Measurements from ENCODE around the gene ARMH4.

Gene ARMH4

DNA sequence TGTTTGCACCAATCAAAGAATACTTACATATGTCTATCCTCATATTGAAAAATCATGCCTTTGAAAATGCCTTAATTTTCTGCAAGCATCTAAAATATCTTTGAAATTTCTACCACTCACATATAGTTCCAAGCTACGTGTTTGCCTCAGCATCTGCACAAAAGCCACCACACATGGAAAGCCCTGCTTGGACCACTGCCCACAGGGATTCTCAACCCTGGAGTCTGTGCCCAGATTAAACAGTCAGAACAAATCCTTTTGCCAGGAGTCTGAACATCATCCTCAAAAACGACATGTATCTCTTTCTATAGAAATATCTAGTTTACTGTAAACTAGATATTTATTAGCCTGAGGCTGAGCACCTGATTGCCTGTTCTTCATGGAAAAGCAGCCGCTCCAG, 32.6 kb downstream of the ARMH4 start:
- no peaks in the 10 kb centered on the region for H3K79me1 ChIP-seq (replicated peaks; ENCODE audit: low read length, poor library complexity, severe bottlenecking)
- no peak overlapping the region for H3K4me3 ChIP-seq (ENCODE audit: insufficient read depth in 1 of 2, low read depth in 1 of 2, low read length in 2 of 2)
- H4K8ac ChIP-seq (ENCODE audit: low read length): no peak overlapping the region
- no peak overlapping the region for H2BK12ac ChIP-seq (ENCODE audit: low read length in 2 of 2)
- 83% methylated on average over 1 of the region's 3 CpGs for WGBS
- H3K27ac ChIP-seq (ENCODE audit: low read length, poor library complexity, severe bottlenecking): no peak overlapping the region
- H3K4me1 ChIP-seq (ENCODE audit: control insufficient read depth, insufficient read depth, low read depth, low read length): no peaks in the 10 kb centered on the region
- no peak overlapping the region for H2BK120ac ChIP-seq (ENCODE audit: low read depth, low read length)
- H3K23ac ChIP-seq (ENCODE audit: low read length in 2 of 2): no peak overlapping the region
- no peak overlapping the region for H2BK5ac ChIP-seq (ENCODE audit: low read depth, low read length, poor library complexity, severe bottlenecking)
- H3K36me3 ChIP-seq (ENCODE audit: control insufficient read depth in 1 of 2, insufficient read depth in 2 of 2, low read depth in 1 of 2, low read length in 2 of 2): no peaks in the 10 kb centered on the region
- H2BK15ac ChIP-seq (ENCODE audit: low read depth, poor library complexity, severe bottlenecking): no peak overlapping the region
- H3K9me3 ChIP-seq (ENCODE audit: control insufficient read depth, low read length): no peaks in the 10 kb centered on the region
- no peak overlapping the region for H2AFZ ChIP-seq (ENCODE audit: low read depth, low read length)
- no peak overlapping the region for H3K14ac ChIP-seq (ENCODE audit: low read length in 2 of 2)
- H3K9ac ChIP-seq (ENCODE audit: low read length): no peak overlapping the region
- no peaks in the 10 kb centered on the region for H3K27me3 ChIP-seq (ENCODE audit: control insufficient read depth in 1 of 2, insufficient read depth in 1 of 2, low read length in 2 of 2)
- no peak for DNase-seq
- no peak overlapping the region for H2AK5ac ChIP-seq (ENCODE audit: low read length, severe bottlenecking)
- H3K4me2 ChIP-seq (ENCODE audit: low read length, poor library complexity, severe bottlenecking): no peak overlapping the region
- H3K4ac ChIP-seq (ENCODE audit: low read depth in 1 of 2, low read length in 2 of 2): no peak overlapping the region
- no peak overlapping the region for H4K91ac ChIP-seq (ENCODE audit: low read length)
- H3K18ac ChIP-seq (ENCODE audit: low read depth in 1 of 2, low read length in 2 of 2): no peak overlapping the region

DNA sequence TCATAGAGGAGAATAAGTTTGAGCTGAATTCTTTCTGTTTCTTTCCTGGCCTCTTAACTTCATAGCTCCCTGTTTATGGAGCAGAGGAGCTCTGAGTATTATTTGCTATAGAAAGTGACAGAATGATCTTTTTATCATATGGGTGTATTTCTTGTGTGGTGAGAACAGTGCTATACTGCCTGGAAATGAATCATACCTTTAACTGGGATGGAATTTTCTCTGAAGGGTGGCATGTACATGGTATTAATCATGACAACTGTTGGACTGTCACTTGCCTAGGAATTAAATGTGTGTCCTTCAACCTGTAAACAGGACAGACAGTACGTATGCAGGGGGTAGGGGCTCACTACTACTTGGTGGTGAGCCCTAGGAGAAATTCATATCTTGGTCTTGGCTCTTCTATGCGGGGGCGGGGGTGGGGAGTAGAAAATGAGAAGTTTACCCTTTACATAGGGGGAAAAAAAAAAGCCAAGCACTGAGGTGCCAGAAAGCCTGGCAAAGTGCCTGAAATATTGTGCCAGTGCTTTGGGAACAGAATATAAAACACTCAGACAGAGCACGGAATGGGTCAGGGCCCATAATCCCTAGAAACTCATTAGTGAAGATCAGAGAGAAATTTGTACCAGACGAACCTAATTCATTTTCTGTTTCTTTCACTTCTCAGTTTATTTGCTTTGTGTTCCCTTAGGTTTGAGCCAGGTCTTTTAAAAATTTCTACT, 33.8 kb downstream of the ARMH4 start:
- H4K8ac ChIP-seq (ENCODE audit: low read length): no peak overlapping the region
- no peaks in the 10 kb centered on the region for H3K4me1 ChIP-seq (ENCODE audit: control insufficient read depth, insufficient read depth, low read depth, low read length)
- no peak overlapping the region for H3K4me3 ChIP-seq (ENCODE audit: insufficient read depth in 1 of 2, low read depth in 1 of 2, low read length in 2 of 2)
- no peak overlapping the region for H3K14ac ChIP-seq (ENCODE audit: low read length in 2 of 2)
- H2BK15ac ChIP-seq (ENCODE audit: low read depth, poor library complexity, severe bottlenecking): no peak overlapping the region
- H2AFZ ChIP-seq (ENCODE audit: low read depth, low read length): no peak overlapping the region
- no peak overlapping the region for H2BK5ac ChIP-seq (ENCODE audit: low read depth, low read length, poor library complexity, severe bottlenecking)
- H3K9ac ChIP-seq (ENCODE audit: low read length): no peak overlapping the region
- H3K36me3 ChIP-seq (ENCODE audit: control insufficient read depth in 1 of 2, insufficient read depth in 2 of 2, low read depth in 1 of 2, low read length in 2 of 2): no peaks in the 10 kb centered on the region
- H3K27ac ChIP-seq (ENCODE audit: low read length, poor library complexity, severe bottlenecking): no peak overlapping the region
- H3K18ac ChIP-seq (ENCODE audit: low read depth in 1 of 2, low read length in 2 of 2): no peak overlapping the region
- H2AK5ac ChIP-seq (ENCODE audit: low read length, severe bottlenecking): no peak overlapping the region
- H3K79me1 ChIP-seq (replicated peaks; ENCODE audit: low read length, poor library complexity, severe bottlenecking): no peaks in the 10 kb centered on the region
- no peak for DNase-seq
- no peak overlapping the region for H3K4ac ChIP-seq (ENCODE audit: low read depth in 1 of 2, low read length in 2 of 2)
- no peak overlapping the region for H2BK120ac ChIP-seq (ENCODE audit: low read depth, low read length)
- H2BK12ac ChIP-seq (ENCODE audit: low read length in 2 of 2): no peak overlapping the region
- H3K27me3 ChIP-seq (ENCODE audit: control insufficient read depth in 1 of 2, insufficient read depth in 1 of 2, low read length in 2 of 2): no peaks in the 10 kb centered on the region
- 80% methylated on average over 4 of the region's 5 CpGs for WGBS
- no peaks in the 10 kb centered on the region for H3K9me3 ChIP-seq (ENCODE audit: control insufficient read depth, low read length)
- no peak overlapping the region for H3K4me2 ChIP-seq (ENCODE audit: low read length, poor library complexity, severe bottlenecking)
- H4K91ac ChIP-seq (ENCODE audit: low read length): no peak overlapping the region
- H3K23ac ChIP-seq (ENCODE audit: low read length in 2 of 2): no peak overlapping the region

DNA sequence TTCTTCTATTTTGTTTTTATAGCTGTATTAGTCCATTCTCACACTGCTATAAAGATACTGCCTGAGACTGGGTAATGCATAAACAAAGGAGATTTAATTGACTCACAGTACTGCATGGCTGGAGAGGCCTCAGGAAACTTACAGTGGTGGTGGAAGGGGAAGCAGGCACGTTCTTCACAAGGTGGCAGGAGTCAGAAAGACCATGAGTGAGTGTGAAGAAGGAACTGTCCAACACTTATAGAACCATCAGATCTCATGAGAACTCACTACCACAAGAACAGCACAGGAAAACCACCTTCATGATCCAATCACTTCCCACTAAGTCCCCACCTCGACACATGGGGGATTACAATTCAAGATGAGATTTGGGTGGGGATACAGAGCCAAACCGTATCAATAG, 42.3 kb downstream of the ARMH4 start:
- Histone ChIP-seq H4K8ac (ENCODE audit: low read length) (no peak overlapping the region), H3K14ac (ENCODE audit: low read length in 2 of 2) (no peak overlapping the region), H3K4me2 (ENCODE audit: low read length, poor library complexity, severe bottlenecking) (no peak overlapping the region), H3K36me3 (ENCODE audit: control insufficient read depth in 1 of 2, insufficient read depth in 2 of 2, low read depth in 1 of 2, low read length in 2 of 2) (no peaks in the 10 kb centered on the region), H3K9me3 (ENCODE audit: control insufficient read depth, low read length) (no peaks in the 10 kb centered on the region), H3K18ac (ENCODE audit: low read depth in 1 of 2, low read length in 2 of 2) (no peak overlapping the region), H4K91ac (ENCODE audit: low read length) (no peak overlapping the region), H2BK15ac (ENCODE audit: low read depth, poor library complexity, severe bottlenecking) (no peak overlapping the region), H3K4ac (ENCODE audit: low read depth in 1 of 2, low read length in 2 of 2) (no peak overlapping the region), H3K27ac (ENCODE audit: low read length, poor library complexity, severe bottlenecking) (no peak overlapping the region), H2AK5ac (ENCODE audit: low read length, severe bottlenecking) (no peak overlapping the region), H3K4me1 (ENCODE audit: control insufficient read depth, insufficient read depth, low read depth, low read length) (peaks cover 3% of the 10 kb centered on the region), H2BK120ac (ENCODE audit: low read depth, low read length) (no peak overlapping the region), H3K79me1 (replicated peaks; ENCODE audit: low read length, poor library complexity, severe bottlenecking) (no peaks in the 10 kb centered on the region), H3K27me3 (ENCODE audit: control insufficient read depth in 1 of 2, insufficient read depth in 1 of 2, low read length in 2 of 2) (no peaks in the 10 kb centered on the region), H3K23ac (ENCODE audit: low read length in 2 of 2) (no peak overlapping the region), H2AFZ (ENCODE audit: low read depth, low read length) (no peak overlapping the region), H2BK12ac (ENCODE audit: low read length in 2 of 2) (no peak overlapping the region), H2BK5ac (ENCODE audit: low read depth, low read length, poor library complexity, severe bottlenecking) (no peak overlapping the region), H3K9ac (ENCODE audit: low read length) (no peak overlapping the region), H3K4me3 (ENCODE audit: insufficient read depth in 1 of 2, low read depth in 1 of 2, low read length in 2 of 2) (no peak overlapping the region)
- DNase-seq: no peak
- WGBS: no CpG with 5 or more reads among the region's 3 CpGs

DNA sequence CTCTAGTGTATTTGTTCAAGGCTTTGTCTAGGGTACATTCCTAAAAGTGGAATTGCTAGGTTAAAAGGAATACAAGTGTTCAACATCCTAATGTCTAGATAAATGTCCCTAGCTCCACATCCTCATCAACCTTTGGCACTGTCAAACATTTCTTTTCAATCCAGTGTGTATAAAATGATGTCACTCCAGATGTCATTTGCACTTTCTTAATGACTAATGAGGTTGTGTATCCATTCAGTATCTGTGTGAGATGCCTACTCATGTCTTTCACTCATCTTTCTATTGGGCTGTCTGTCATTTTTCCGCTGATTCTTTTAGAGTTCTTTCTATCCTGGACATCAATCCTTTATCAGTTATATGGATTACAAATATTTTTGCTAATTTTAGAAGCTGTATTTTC, 43.3 kb downstream of the ARMH4 start:
- H2AFZ ChIP-seq (ENCODE audit: low read depth, low read length): no peak overlapping the region
- no CpG with 5 or more reads among the region's 1 CpG for WGBS
- no peak overlapping the region for H3K9ac ChIP-seq (ENCODE audit: low read length)
- H3K79me1 ChIP-seq (replicated peaks; ENCODE audit: low read length, poor library complexity, severe bottlenecking): no peaks in the 10 kb centered on the region
- no peak overlapping the region for H3K14ac ChIP-seq (ENCODE audit: low read length in 2 of 2)
- H3K4me1 ChIP-seq (ENCODE audit: control insufficient read depth, insufficient read depth, low read depth, low read length): peaks cover 3% of the 10 kb centered on the region
- no peak overlapping the region for H3K23ac ChIP-seq (ENCODE audit: low read length in 2 of 2)
- no peak overlapping the region for H2BK5ac ChIP-seq (ENCODE audit: low read depth, low read length, poor library complexity, severe bottlenecking)
- H3K27ac ChIP-seq (ENCODE audit: low read length, poor library complexity, severe bottlenecking): no peak overlapping the region
- DNase-seq: no peak
- no peaks in the 10 kb centered on the region for H3K27me3 ChIP-seq (ENCODE audit: control insufficient read depth in 1 of 2, insufficient read depth in 1 of 2, low read length in 2 of 2)
- no peak overlapping the region for H3K18ac ChIP-seq (ENCODE audit: low read depth in 1 of 2, low read length in 2 of 2)
- no peak overlapping the region for H2BK12ac ChIP-seq (ENCODE audit: low read length in 2 of 2)
- H4K91ac ChIP-seq (ENCODE audit: low read length): no peak overlapping the region
- H2BK15ac ChIP-seq (ENCODE audit: low read depth, poor library complexity, severe bottlenecking): no peak overlapping the region
- H2AK5ac ChIP-seq (ENCODE audit: low read length, severe bottlenecking): no peak overlapping the region
- no peak overlapping the region for H2BK120ac ChIP-seq (ENCODE audit: low read depth, low read length)
- no peak overlapping the region for H3K4ac ChIP-seq (ENCODE audit: low read depth in 1 of 2, low read length in 2 of 2)
- no peak overlapping the region for H3K4me3 ChIP-seq (ENCODE audit: insufficient read depth in 1 of 2, low read depth in 1 of 2, low read length in 2 of 2)
- H3K4me2 ChIP-seq (ENCODE audit: low read length, poor library complexity, severe bottlenecking): no peak overlapping the region
- no peaks in the 10 kb centered on the region for H3K36me3 ChIP-seq (ENCODE audit: control insufficient read depth in 1 of 2, insufficient read depth in 2 of 2, low read depth in 1 of 2, low read length in 2 of 2)
- no peak overlapping the region for H4K8ac ChIP-seq (ENCODE audit: low read length)
- no peaks in the 10 kb centered on the region for H3K9me3 ChIP-seq (ENCODE audit: control insufficient read depth, low read length)
